ENCODE results near the gene ZBTB7C. TPM values are rescaled to one million over a fixed set of nuclear protein-coding genes. Genes with fewer than 3 reads are reported as not detected.

ZBTB7C gene
- total RNA-seq, 1 donor from 2014 or later, result 0.15 TPM

GRCh38 chr18:48192542-48192941, 216.6 kb downstream of the ZBTB7C start:
- no peak for TF ChIP-seq EZH2 (IDR thresholded peaks at IDR 0.05)
- H3K4me3 Mint-ChIP-seq, result no peak overlapping the region
- H3K4me1 Mint-ChIP-seq, result peaks cover 15% of the 10 kb centered on the region

GRCh38 chr18:48191494-48191893, 217.7 kb downstream of the ZBTB7C start:
- no peak overlapping the region for H3K4me3 Mint-ChIP-seq
- peaks cover 3% of the 10 kb centered on the region for H3K9me3 Mint-ChIP-seq
- Histone ChIP-seq H3K9ac (no peak overlapping the region), H3K36me3 (no peaks in the 10 kb centered on the region), H3F3A (ENCODE audit: low read depth) (no peaks in the 10 kb centered on the region), H3K9me3 (ENCODE audit: low read depth) (no peaks in the 10 kb centered on the region), H3K4me2 (no peak overlapping the region), H4K20me1 (ENCODE audit: low read depth) (no peaks in the 10 kb centered on the region), H3K27ac (no peak overlapping the region), H3K4me1 (peaks cover 9% of the 10 kb centered on the region), H3K4me3 (no peak overlapping the region), H3K27me3 (no peaks in the 10 kb centered on the region), H2AFZ (replicated peaks) (no peak overlapping the region), H3K79me2 (ENCODE audit: low read depth) (no peaks in the 10 kb centered on the region)
- DNase-seq (ENCODE audit: low spot score), result peak; percentile 36
- H3K4me1 Mint-ChIP-seq, result peaks cover 23% of the 10 kb centered on the region
- H3K27ac Mint-ChIP-seq, result no peak overlapping the region
- no peaks in the 10 kb centered on the region for H3K36me3 Mint-ChIP-seq
- H3K27me3 Mint-ChIP-seq (ENCODE audit: insufficient read depth, low read depth), result peaks cover 3% of the 10 kb centered on the region
- TF ChIP-seq, protein P1, sequence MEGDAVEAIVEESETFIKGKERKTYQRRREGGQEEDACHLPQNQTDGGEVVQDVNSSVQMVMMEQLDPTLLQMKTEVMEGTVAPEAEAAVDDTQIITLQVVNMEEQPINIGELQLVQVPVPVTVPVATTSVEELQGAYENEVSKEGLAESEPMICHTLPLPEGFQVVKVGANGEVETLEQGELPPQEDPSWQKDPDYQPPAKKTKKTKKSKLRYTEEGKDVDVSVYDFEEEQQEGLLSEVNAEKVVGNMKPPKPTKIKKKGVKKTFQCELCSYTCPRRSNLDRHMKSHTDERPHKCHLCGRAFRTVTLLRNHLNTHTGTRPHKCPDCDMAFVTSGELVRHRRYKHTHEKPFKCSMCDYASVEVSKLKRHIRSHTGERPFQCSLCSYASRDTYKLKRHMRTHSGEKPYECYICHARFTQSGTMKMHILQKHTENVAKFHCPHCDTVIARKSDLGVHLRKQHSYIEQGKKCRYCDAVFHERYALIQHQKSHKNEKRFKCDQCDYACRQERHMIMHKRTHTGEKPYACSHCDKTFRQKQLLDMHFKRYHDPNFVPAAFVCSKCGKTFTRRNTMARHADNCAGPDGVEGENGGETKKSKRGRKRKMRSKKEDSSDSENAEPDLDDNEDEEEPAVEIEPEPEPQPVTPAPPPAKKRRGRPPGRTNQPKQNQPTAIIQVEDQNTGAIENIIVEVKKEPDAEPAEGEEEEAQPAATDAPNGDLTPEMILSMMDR (IDR thresholded peaks at IDR 0.05), result no peak
- no peak for TF ChIP-seq EZH2phosphoT487 (IDR thresholded peaks at IDR 0.05)
- TF ChIP-seq EZH2 (IDR thresholded peaks at IDR 0.05), result no peak

More at GRCh38 chr18:48192542-48192941, 216.6 kb downstream of the ZBTB7C start:
- Histone ChIP-seq H3K9ac (no peak overlapping the region), H3F3A (ENCODE audit: low read depth) (no peaks in the 10 kb centered on the region), H3K27ac (no peak overlapping the region), H3K9me3 (ENCODE audit: low read depth) (no peaks in the 10 kb centered on the region), H3K4me2 (no peak overlapping the region), H3K4me3 (no peak overlapping the region), H4K20me1 (ENCODE audit: low read depth) (no peaks in the 10 kb centered on the region), H3K79me2 (ENCODE audit: low read depth) (no peaks in the 10 kb centered on the region), H3K27me3 (no peaks in the 10 kb centered on the region), H3K4me1 (peaks cover 6% of the 10 kb centered on the region), H3K36me3 (no peaks in the 10 kb centered on the region), H2AFZ (replicated peaks) (no peak overlapping the region)
- H3K27ac Mint-ChIP-seq, result no peak overlapping the region
- peaks cover 3% of the 10 kb centered on the region for H3K27me3 Mint-ChIP-seq (ENCODE audit: insufficient read depth, low read depth)
- H3K9me3 Mint-ChIP-seq, result peaks cover 3% of the 10 kb centered on the region
- H3K36me3 Mint-ChIP-seq, result no peaks in the 10 kb centered on the region
- no peak for DNase-seq (ENCODE audit: low spot score)

DNA sequence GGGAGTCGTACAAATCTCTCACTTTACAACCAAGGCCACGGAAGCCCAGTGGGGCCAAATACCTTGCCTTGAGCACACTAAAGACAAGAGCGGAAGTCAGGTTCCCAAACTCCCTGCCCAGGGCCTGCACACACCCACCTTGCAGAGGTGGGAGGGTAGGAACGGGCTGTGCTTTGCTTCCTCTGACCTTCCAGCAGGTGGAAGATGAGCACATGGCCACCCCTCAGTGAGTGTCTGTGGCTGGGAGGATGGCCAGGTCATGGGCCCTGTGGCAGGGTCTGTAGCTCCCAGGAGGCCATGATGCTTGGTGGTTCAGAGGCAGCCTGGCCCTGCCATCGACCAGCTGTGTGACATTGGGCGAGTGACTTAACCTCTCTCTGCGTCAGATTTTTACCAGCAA, 218.2 kb downstream of the ZBTB7C start:
- H3K9me3 ChIP-seq (ENCODE audit: low read depth), result no peaks in the 10 kb centered on the region
- H3K27ac Mint-ChIP-seq, result no peak overlapping the region

DNA sequence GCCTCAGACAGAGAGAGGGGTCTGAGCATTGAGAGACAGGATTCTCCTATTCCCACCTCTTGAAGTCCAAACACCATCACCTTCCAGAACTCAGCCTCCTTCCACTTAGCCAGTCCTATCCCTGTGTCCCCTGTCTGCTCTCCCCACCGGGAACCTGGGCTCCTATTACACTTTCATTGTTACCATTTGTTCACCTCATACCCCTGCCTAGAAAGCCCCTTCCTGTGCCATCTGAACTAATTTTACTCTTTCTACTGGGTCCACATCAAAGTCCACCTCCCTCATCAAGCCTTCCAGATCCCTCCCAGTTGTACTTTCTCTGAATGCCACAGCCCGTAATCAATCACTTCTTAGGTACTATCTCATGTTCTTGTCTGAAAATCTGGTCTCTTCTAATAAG, 220.6 kb downstream of the ZBTB7C start:
- no peaks in the 10 kb centered on the region for H3K27me3 ChIP-seq
- H3F3A ChIP-seq (ENCODE audit: low read depth), result no peaks in the 10 kb centered on the region
- no peaks in the 10 kb centered on the region for H4K20me1 ChIP-seq (ENCODE audit: low read depth)
- no peaks in the 10 kb centered on the region for H3K79me2 ChIP-seq (ENCODE audit: low read depth)
- H3K4me2 ChIP-seq, result no peak overlapping the region
- no peak overlapping the region for H3K4me3 ChIP-seq
- no peak overlapping the region for H3K4me3 Mint-ChIP-seq
- peaks cover 21% of the 10 kb centered on the region for H3K4me1 ChIP-seq
- no peaks in the 10 kb centered on the region for H3K9me3 Mint-ChIP-seq
- H3K4me1 Mint-ChIP-seq, result peaks cover 41% of the 10 kb centered on the region
- H3K27ac ChIP-seq, result no peak overlapping the region
- DNase-seq (ENCODE audit: low spot score), result no peak
- H3K27me3 Mint-ChIP-seq (ENCODE audit: insufficient read depth, low read depth), result peaks cover 15% of the 10 kb centered on the region
- no peaks in the 10 kb centered on the region for H3K9me3 ChIP-seq (ENCODE audit: low read depth)
- H3K27ac Mint-ChIP-seq, result no peak overlapping the region
- H2AFZ ChIP-seq (replicated peaks), result no peak overlapping the region
- H3K36me3 Mint-ChIP-seq, result no peaks in the 10 kb centered on the region
- no peaks in the 10 kb centered on the region for H3K36me3 ChIP-seq
- no peak overlapping the region for H3K9ac ChIP-seq
- TF ChIP-seq EZH2 (IDR thresholded peaks at IDR 0.05), result no peak
- TF ChIP-seq, protein P1 (IDR thresholded peaks at IDR 0.05), result no peak
- no peak for TF ChIP-seq EZH2phosphoT487 (IDR thresholded peaks at IDR 0.05)

More for the DNA sequence above, 218.2 kb downstream of the ZBTB7C start:
- Histone ChIP-seq H2AFZ (replicated peaks) (no peak overlapping the region), H3K27me3 (no peaks in the 10 kb centered on the region), H3K79me2 (ENCODE audit: low read depth) (no peaks in the 10 kb centered on the region), H3K4me2 (no peak overlapping the region), H3K4me3 (no peak overlapping the region), H3K36me3 (no peaks in the 10 kb centered on the region), H3K27ac (no peak overlapping the region), H3F3A (ENCODE audit: low read depth) (no peaks in the 10 kb centered on the region), H3K9ac (no peak overlapping the region), H3K4me1 (peaks cover 14% of the 10 kb centered on the region), H4K20me1 (ENCODE audit: low read depth) (no peaks in the 10 kb centered on the region)
- TF ChIP-seq, protein P1 (IDR thresholded peaks at IDR 0.05), result no peak
- no peak for TF ChIP-seq EZH2phosphoT487 (IDR thresholded peaks at IDR 0.05)
- TF ChIP-seq EZH2 (IDR thresholded peaks at IDR 0.05), result no peak
- Mint-ChIP-seq H3K4me3 (no peak overlapping the region), H3K27me3 (ENCODE audit: insufficient read depth, low read depth) (peaks cover 3% of the 10 kb centered on the region), H3K4me1 (peaks cover 28% of the 10 kb centered on the region), H3K9me3 (peaks cover 3% of the 10 kb centered on the region), H3K36me3 (no peaks in the 10 kb centered on the region)
- DNase-seq (ENCODE audit: low spot score), result no peak
